Vagina (tissue), 2 donors: ENCODE results near the gene PAPPA. TPM values are rescaled to one million over a fixed set of nuclear protein-coding genes. Genes with fewer than 3 reads are reported as not detected.

Source experiments
- DNase-seq, 2 donors: peaks; one replicate each; pipeline ENCODE4 v3.0.0-alpha.2; 2017; ENCODE audit errors: extremely low spot score in 2 of 2
- H3K27ac ChIP-seq: fragments of 200-600 bp; sonication (generic); one replicate; pipeline ENCODE4 v1.5.1; 2019
- H3K27me3 ChIP-seq: fragments of 200-600 bp; sonication (generic); one replicate; pipeline ENCODE4 v1.5.1; 2019
- H3K36me3 ChIP-seq, 2 donors: fragments of 200-600 bp; sonication (generic); one replicate each; pipeline ENCODE4 v1.5.1; 2017 to 2019
- H3K4me1 ChIP-seq: fragments of 200-600 bp; sonication (generic); one replicate; pipeline ENCODE4 v1.5.1; 2019
- H3K4me3 ChIP-seq, 2 donors: fragments of 200-600 bp; sonication (generic); 1 replicate in 1 of 2; 2 replicates in 1 of 2; pipeline ENCODE4 v1.5.1; 2016 to 2019
- H3K9me3 ChIP-seq: fragments of 200-600 bp; sonication (generic); one replicate; pipeline ENCODE4 v1.5.1; 2019
- CTCF ChIP-seq, 3 experiments: fragments of 450-650 bp in 2 of 3; fragments of 200-600 bp in 1 of 3; sonication (generic) in 1 of 3; IDR thresholded peaks; one replicate each; pipeline ENCODE4 v1.5.1; 2017 to 2019; ENCODE audit warnings: antibody characterized with exemption in 3 of 3, mild to moderate bottlenecking in 2 of 3, moderate library complexity in 2 of 3
- POLR2A ChIP-seq, 2 donors: fragments of 450-650 bp; IDR thresholded peaks; one replicate each; pipeline ENCODE4 v1.6.1; 2017; ENCODE audit warnings: antibody characterized with exemption in 2 of 2, mild to moderate bottlenecking in 2 of 2, moderate library complexity in 2 of 2
- POLR2AphosphoS5 ChIP-seq, 2 donors: sonication (generic); formaldehyde crosslinking; IDR thresholded peaks; one replicate each; pipeline ENCODE4 v1.9.0; 2017; ENCODE audit warnings: antibody characterized with exemption in 2 of 2, mild to moderate bottlenecking in 2 of 2, low read depth in 1 of 2; ENCODE audit not compliant: insufficient read depth in 1 of 2
- intact Hi-C: fragments of 100-400 bp; cut with DNase I; formaldehyde crosslinking; loops from one replicate; pipeline ENCODE4 v1.15.1; 2023
- total RNA-seq: library from RNA; depleted of rRNA; stranded (reverse); fragments of >200 nt; gene quantifications from one replicate; pipeline ENCODE4 v1.2.3, GENCODE V29; 2016

PAPPA gene
- total RNA-seq, 1 donor from 2014 or later, result 4.4 TPM

GRCh38 chr9:116236979-116237378, 83.4 kb downstream of the PAPPA start:
- intact Hi-C loops, result no loop called here
- Histone ChIP-seq H3K4me3 (no peak overlapping the region), H3K4me1 (peaks cover 6% of the 10 kb centered on the region), H3K27ac (no peak overlapping the region), H3K27me3 (no peaks in the 10 kb centered on the region), H3K9me3 (no peaks in the 10 kb centered on the region), H3K36me3 (no peaks in the 10 kb centered on the region)
- no peak for DNase-seq
- TF ChIP-seq CTCF (IDR thresholded peaks at IDR 0.05), result no peak

- Histone ChIP-seq H3K4me3 (no peak overlapping the region), H3K27ac (no peak overlapping the region), H3K4me1 (peaks cover 6% of the 10 kb centered on the region), H3K36me3 (no peaks in the 10 kb centered on the region), H3K9me3 (no peaks in the 10 kb centered on the region), H3K27me3 (no peaks in the 10 kb centered on the region)
- no peak for DNase-seq
- no peak for TF ChIP-seq POLR2A (IDR thresholded peaks at IDR 0.05)
- no peak for TF ChIP-seq CTCF (IDR thresholded peaks at IDR 0.05)
- TF ChIP-seq POLR2AphosphoS5 (IDR thresholded peaks at IDR 0.05; ENCODE audit: insufficient read depth in 1 of 2, low read depth in 1 of 2), result no peak
- intact Hi-C loops, result no loop called here
Observed at GRCh38 chr9:116237456-116237855, 83.9 kb downstream of the PAPPA start.

- no peak overlapping the region for H3K4me3 ChIP-seq
- H3K27me3 ChIP-seq, result no peaks in the 10 kb centered on the region
- H3K9me3 ChIP-seq, result no peaks in the 10 kb centered on the region
- intact Hi-C loops, result no loop called here
- no peaks in the 10 kb centered on the region for H3K36me3 ChIP-seq
- H3K27ac ChIP-seq, result no peak overlapping the region
- H3K4me1 ChIP-seq, result peaks cover 6% of the 10 kb centered on the region
- no peak for DNase-seq
- no peak for TF ChIP-seq POLR2A (IDR thresholded peaks at IDR 0.05)
- no peak for TF ChIP-seq POLR2AphosphoS5 (IDR thresholded peaks at IDR 0.05; ENCODE audit: insufficient read depth in 1 of 2, low read depth in 1 of 2)
- TF ChIP-seq CTCF (IDR thresholded peaks at IDR 0.05), result no peak
Observed at GRCh38 chr9:116238225-116238624, 84.6 kb downstream of the PAPPA start.

- H3K36me3 ChIP-seq, result no peaks in the 10 kb centered on the region
- no peaks in the 10 kb centered on the region for H3K27me3 ChIP-seq
- no peak overlapping the region for H3K4me3 ChIP-seq
- peaks cover 6% of the 10 kb centered on the region for H3K4me1 ChIP-seq
- no peak overlapping the region for H3K27ac ChIP-seq
- no peak for DNase-seq
- H3K9me3 ChIP-seq, result no peaks in the 10 kb centered on the region
- TF ChIP-seq POLR2AphosphoS5 (IDR thresholded peaks at IDR 0.05; ENCODE audit: insufficient read depth in 1 of 2, low read depth in 1 of 2), result no peak
- TF ChIP-seq POLR2A (IDR thresholded peaks at IDR 0.05), result no peak
- TF ChIP-seq CTCF (IDR thresholded peaks at IDR 0.05), result no peak
- intact Hi-C loops, result no loop called here
Observed at GRCh38 chr9:116238776-116239340, 85.3 kb downstream of the PAPPA start.

GRCh38 chr9:116243708-116244107, 90.1 kb downstream of the PAPPA start:
- Histone ChIP-seq H3K4me3 (no peak overlapping the region), H3K36me3 (no peaks in the 10 kb centered on the region), H3K27me3 (no peaks in the 10 kb centered on the region), H3K4me1 (no peaks in the 10 kb centered on the region), H3K27ac (no peak overlapping the region), H3K9me3 (no peaks in the 10 kb centered on the region)
- intact Hi-C loops, result no loop called here
- no peak for DNase-seq
- no peak for TF ChIP-seq POLR2AphosphoS5 (IDR thresholded peaks at IDR 0.05; ENCODE audit: insufficient read depth in 1 of 2, low read depth in 1 of 2)
- no peak for TF ChIP-seq CTCF (IDR thresholded peaks at IDR 0.05)
